GM18519 (cell line): ENCODE data around the gene CEP350.
"Not testable (repeated sequence)": the region's sequence is repeated elsewhere in the genome, so short reads cannot be mapped to it uniquely, and the experiment has no call there.

Source experiments
- ATAC-seq: cut with Tn5 transposase; IDR thresholded peaks from one replicate; pipeline ENCODE4 v1.9.1; 2021; ENCODE audit warnings: mild to moderate bottlenecking, moderate library complexity; ENCODE audit not compliant: unreplicated experiment, low FRiP score

The CEP350 gene

DNA sequence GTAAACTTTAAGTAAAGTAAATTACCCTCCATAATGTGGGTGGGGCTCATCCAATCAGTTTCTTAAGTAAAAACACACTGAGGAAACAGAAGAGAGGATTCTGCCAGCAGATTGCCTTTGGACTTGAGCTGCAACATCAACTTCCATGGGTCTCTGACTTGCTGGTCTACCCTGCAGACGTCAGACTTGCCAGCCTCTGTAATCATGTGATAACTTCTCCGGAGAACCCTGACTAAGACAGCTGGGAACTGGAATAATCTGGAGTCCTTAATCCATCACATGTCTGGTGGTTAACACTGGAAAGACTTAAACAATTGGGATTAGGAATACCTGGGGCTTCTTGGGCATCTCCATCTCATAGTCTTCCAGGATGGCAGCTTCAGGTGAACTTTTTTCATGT, 13.2 kb upstream of the CEP350 start:
- ATAC-seq, result no peak

DNA sequence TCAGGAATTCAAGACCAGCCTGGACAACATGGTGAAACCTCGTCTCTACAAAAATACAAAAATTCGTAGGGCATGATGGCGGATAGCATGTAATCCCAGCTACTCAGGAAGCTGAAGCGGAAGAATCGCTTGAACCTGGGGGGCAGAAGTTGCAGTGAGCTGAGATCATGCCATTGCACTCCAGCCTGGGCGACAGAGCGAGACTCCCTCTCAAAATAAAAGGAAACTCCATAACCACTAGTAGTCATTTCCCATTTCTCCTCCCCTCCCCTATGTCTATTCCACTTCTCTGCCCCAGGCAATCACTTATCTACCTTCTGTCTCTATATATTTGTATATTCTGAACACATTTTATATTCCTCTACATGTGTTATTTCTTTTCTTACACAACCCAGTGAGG, 4.0 kb upstream of the CEP350 start:
- no peak for ATAC-seq

DNA sequence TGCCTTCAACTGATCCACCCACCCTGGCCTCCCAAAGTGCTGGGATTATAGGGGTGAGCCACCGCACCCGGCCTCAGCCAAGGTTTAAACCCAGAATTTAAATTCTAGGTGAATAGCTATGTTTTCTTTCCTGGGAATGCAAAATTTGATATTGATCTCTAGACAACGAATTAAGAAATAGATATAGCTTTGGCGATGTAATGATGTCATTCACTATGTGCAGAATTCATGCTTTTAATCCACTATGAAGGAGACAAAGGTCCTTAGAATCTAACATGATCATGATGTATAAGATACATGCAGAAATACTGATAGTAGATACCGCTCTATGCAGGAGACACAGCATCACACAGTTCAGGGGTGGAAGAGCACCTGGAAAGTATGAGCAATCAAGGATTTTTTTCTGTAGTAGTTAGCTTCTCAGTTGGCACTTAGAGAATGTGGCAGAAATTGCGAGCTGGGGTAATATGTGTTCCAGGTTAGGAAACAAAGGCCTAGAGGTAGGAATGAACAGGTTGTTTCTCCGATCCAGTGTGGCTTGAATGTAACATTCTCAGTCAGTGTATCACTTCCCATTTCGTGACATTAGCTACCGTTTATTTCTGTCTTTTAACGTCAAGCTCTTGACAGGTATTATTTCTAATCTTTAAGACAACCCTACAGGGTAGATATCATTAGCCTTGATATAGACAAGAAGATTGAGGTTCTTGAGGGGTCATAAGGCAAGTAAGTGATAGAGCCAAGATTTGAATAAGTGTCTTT, 3.0 kb upstream of the CEP350 start:
- no peak for ATAC-seq

DNA sequence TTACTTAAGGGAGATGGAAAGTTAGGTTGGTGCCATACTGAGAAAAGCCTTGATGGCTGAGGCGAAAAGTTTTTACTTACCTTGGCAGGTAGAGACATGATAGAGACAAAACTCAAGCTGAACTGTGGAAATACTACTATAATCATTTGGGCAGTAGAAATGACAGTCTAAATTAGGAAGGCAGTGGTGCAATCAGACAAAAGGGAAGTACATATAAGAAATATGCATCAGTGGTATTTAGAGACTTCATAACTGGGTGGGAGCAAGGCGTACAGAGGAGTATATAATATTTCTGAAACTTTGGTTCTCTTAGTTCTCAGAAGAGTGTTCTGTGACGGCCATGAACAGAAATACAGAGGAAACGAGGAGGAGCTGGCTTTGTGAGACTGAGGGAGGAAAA, 2.4 kb upstream of the CEP350 start:
- no peak for ATAC-seq

DNA sequence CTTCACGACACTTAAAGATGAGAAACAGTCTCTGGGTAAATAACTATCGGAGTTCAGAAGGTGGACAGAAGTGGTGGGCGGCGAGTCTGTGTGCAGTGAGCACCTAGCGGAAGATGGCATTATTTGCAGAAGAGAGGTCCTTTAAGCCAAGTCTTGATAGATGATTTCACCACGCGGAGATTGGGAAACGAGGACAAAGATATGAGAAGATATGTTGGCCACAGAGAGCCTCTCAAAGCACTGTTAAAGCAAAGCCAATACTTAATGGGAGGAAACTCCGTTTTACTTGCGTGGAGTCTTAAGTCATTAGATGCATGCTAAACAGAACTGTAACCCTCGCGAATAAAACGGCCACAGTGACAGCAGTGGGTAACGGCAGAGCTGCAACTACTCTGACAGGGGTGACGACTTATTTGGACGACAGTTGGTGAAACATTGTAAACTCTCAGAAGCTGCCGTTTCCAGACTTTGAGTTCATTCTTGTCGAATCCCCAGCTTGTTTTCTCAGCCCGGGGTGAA, 577 bp upstream of the CEP350 start:
- ATAC-seq, result peak; percentile 5

DNA sequence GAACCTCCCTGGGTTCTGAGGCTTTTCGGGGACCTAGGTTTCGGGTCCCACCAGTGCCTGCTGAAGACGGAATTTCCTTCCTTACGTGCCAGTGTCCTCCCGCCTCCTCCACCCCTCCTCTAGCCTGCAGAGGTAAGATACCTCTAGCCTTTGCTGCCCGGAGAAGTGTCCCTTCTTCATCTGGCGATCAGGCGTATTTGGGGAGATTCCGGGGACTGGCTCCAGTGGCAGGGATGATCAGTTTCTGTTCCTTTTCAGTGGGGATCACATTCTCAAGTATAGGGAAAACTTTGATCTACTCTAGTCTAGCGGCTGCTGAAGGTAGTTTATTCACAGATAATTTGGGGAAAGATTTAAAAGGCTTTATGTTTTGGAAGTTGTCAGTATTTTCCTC, 674 bp downstream of the CEP350 start:
- no peak for ATAC-seq

DNA sequence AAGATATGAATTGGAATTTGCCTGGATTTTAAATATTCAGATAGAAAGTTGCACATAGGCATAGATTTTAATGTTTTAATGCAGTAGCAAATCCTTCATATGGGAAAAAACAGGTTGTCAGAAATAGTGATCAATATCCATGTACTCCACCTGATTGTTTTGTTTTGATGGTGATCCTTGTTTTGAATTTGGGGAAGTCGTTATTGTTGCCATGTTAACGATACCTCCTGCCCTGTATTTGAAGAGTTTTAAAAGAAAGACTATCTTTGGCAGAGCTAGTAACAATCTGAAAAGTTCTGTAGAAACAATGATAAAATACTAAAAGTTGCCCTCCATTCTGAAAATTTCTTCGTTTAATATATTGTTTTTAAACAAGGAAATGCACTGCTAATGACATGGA, 1.1 kb downstream of the CEP350 start:
- ATAC-seq, result no peak

DNA sequence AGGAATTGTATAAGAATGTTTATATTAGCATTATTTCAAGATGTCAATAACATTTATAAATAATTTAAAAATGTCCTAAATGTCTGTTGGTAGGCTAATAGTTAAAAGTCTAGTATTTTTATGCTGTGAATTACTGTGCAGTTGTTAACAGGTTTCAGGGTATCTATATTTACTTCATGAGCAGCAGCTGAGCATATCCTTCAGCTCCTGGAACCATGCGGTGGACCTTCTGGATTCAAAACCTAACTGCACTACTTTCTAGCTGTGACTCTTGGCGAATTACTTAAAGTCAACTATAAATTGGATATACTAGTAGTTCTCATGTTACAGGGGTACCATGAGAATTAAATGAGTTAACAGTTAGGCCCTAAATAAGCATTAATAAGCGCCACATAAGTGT, 3.7 kb downstream of the CEP350 start:
- no peak for ATAC-seq

DNA sequence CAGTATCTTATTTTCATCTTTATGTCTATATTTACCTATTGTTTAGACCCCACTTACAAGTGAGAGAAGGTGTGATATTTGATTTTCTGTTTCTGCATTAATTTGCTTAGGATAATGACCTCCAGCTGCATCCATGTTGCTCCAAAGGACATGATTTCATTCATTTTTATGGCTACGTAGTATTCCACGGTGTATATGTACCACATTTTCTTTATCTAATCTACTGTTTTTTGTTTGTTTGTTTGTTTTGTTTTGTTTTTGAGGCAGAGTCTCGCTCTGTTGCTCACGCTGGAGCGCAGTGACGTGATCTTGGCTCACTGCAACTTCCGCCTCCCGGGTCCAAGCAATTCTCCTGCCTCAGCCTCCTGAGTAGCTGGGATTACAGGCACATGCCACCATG, 7.6 kb downstream of the CEP350 start:
- not testable (repeated sequence) for ATAC-seq

DNA sequence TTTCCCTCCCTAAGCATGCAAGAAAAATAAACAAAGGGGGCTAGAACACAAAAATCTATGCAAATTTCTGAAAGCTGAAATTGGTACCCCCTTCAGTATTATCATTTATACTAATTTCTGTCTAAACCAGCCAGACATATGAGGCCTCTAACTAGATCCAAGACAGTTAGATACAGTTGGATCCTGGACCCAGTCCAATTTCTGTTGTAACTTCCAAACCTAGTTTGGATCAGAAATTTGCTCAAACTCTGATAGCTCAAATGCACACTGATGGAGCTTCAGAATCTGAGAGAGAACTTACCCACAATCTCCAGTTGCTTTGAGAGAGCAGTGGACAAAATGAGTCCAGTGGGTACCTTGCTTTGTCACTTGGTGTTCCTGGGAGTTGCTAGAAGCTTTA, 11.9 kb downstream of the CEP350 start:
- no peak for ATAC-seq

DNA sequence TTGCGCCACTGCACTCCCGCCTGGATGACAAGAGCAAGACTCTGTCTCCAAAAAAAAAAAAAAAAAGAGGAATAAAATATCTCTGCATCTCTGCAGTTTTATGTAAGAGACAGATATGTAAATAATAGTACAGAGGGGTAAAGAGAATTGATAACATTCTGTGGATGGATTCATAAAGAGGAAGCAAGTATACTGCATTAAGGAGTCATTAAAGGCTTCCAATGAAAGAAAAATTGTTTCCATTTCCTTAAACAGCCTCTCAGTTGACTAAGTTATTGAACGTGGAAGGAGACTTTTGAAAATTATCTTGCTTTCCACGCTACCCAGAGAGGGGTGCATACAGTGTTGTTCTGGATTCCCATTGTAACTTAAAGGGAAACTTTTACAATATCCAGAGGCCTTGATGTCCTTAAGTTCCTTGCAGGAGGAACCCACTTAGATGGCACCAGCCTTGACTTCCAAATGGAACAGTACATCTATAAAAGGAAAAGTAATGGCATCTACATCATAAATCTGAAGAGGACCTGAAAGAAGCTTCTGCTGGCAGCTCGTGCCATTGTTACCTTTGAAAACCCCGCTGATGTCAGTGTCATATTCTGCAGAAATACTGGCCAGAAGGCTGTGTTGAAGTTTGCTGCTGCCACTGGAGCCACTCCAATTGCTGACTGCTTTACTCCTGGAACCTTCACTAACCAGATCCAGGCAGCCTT, 13.8 kb downstream of the CEP350 start:
- no peak for ATAC-seq

DNA sequence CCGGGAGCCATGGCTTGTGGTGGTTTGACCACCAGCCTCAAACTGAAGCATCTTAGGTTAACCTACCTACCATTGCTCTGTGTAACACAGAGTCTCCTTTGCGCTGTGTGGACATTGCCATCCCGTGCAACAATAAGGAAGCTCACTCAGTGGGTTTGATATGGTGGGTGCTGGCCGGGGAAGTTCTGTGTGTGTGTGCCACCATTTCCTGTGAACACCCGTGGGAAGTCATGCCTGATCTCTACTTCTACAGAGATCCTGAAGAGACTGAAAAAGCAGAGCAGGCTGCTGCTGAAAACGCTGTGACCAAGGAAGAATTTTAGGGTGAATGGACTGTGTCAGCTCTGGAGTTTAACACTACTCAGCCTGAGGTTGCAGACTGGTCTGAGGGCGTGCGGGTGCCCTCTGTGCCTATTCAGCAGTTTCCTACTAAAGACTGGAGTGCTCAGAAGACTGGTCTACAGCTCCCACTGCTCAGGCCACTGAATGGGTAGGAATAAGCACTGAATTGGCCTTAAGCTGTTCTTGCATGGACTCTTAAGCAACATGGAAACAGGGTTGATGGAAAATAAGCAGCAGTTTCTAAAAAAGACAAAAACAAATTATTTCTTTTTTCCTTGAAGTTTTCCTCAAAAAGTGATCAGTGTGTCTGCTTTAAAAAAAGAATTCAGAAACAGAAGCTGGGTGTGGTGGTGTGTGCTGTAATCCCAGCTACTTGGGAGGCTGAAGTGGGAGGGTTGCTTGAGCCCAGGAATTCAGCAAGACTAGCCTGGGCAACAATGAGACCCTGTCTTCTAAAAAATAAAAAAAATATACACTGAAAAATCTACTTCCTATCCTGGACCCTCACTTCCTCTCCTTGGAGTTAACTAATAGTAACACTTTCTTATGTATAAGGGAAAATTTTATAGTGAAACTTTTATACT, 14.6 kb downstream of the CEP350 start:
- ATAC-seq, result no peak

DNA sequence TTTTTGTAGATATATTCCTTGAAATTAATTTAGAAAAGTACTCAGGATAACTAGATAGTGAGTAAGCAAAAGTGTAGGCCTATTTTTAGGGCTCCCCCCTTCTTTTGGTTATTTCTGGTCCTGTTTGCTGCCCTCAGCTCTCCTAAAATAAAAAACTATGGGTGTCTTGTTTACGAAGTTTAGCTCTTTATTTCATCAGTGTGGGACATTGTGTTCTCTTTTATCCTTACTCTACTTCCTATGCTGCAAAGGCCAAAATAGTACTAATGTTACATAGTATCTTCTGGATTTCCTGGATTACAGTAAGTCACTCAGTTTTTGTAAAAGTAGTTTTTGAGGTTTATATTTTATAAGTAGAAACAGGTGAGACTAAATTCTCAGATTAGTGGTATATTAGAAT, 15.4 kb downstream of the CEP350 start:
- ATAC-seq, result no peak

DNA sequence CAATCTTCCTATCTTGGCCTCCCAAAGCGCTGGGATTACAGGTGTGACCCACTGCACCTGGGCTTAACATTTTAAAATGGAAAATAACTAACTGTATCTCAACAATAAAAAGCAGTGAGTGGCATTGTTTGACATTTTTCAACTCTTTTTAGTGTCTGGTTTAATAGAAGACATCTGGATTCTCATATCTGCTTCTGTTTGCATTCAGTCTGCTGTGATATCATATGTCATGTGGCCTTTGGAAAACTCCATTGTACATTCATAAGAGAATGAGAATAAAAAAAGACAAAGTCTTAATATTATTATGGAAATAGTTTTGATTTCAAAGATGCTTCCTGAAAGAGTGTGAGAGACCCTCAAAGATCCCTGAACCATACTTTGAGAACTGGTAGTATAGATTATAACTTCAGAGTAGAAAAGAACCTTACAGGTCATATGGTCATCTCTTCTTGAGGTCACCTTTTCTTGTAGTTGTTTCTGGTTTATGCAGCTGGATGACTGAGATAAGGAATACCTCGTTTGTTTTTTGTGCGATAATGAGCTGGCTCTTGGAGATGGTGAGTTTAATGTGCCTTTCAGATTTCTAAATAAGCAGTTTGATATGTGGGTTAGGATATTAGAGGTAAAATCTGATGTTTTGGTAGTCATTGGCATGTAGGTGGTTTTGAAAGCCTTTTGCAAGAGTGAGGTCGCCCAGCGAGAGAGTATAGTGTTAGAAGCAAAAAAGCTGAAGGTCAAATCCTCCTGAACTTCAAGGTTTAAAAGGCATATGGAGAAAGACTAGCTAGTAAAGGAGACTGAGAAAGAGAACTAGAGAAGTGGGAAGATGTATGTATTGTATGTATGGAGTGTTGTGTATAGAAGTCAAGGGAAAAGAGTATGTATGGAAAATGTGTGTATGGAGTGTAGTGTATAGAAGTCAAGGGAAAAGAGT, 17.2 kb downstream of the CEP350 start:
- no peak for ATAC-seq

DNA sequence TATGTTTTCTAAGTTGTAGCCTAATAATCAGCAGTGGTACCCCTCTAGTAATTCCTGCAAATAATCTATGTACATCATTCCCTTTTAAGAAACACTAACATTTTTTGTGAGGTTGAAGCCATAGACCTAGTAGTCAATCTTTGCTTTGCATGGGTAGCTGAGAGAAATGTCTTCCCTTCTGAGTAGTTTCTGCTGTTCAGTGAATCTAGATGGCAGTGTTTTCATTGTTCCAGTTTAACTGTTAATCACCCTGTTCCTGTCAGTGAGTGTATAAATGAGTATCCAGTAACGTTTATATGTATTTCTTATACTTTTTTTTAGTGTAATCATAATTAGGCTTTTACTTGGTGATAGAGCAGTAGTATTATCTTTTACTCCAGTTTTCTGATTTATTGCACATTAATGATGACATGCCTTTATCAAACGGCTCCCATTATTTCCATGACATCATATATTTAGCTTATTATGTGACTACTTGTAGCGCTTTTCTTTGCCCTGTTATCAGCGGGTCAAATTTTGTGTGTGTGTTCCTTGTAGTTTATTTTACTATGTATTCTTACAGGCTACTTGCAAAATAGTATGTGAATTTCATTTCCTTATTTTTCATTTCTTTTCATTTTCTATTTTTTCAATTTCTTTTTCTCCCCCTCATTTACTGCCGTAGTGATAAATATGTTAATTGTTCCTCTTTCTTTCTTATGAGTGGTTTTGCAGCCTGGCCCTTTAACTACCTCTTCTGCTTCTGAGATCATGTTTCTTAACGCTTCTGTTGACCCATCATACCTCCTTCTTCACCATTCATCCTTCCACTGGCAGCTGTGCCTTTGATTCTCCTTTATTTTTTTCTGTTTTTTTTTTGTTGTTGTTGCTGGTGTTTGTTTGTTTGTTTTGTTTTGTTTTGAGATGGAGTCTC, 18.8 kb downstream of the CEP350 start:
- no peak for ATAC-seq

DNA sequence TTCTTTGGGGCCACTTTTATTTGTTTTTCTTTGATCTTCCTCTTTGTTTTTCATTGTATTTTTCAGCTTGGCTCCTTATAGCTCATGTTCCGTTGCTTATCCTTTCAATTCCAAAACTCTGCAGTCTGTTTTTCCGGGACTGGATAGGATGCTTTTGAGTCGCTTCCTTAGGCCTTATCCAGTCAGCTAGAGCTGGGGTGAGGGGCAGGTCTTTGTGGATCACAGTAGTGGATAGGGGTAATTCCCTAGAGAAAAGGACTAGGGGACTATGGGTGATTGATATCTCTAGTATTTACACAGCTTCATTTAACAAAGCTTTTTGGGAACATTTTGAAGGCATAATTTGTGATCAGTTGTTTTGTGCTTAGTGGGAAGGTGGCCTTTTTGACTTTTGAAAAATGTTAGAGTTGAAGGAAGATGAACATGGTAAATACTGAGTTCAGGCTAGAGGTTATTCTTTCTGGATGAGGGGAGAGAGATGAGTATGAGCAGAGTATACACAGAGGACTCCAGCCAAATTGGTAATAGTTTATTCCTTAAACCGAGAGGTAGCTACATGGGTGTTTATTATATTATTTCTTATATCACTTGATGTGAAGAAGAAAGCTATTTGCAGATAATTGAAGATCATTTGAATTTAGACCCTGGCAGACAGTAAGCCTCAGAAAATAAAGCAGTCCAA, 22.5 kb downstream of the CEP350 start:
- no peak for ATAC-seq

DNA sequence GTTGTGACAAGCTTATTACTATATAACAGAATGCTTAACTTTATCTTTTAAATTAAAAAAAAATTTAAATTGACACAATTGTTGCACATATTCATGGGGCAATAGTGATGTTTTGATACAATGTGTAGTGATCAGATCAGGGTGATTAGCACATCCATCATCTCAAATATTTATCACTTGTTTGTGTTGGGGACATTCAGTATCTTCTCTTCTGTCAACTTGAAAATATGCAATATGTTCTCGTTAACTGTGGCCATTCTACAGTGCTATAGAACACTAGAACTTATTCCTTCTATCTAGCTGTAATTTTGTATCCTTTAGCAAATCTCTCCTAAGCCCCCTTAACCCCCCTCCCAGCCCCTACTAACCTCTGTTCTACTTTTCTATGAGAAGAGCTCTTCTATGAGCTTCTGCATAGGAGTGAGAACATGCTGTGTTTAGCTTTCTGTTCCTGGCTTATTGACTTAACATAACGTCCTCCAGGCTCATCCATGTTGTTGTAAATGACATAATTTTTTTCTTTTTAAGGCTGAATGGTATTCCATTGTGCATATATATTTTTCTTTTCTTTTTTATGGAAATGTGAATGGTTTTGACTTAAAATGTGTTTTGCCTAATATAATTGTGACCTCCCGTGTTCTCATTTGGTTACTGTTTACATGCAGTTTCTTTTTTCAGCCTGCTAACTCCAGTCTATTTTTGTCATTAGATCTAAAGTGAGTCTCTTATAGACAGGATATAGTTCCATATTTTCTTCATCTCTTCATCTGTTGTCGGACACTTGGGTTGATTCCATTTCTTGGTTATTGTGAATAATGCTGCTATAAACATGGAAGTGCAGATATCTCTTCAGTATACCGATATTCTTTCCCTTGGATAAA, 23.8 kb downstream of the CEP350 start:
- no peak for ATAC-seq
